NOMO-1 treated with DMSO at 0.1 percent for 48 hours (cell line): Measurements from ENCODE around the gene FGFR1OP2.
A peak's percentile ranks its signal among the peaks of the same experiment; 100 is the strongest.
"Not testable (repeated sequence)": the region's sequence is repeated elsewhere in the genome, so short reads cannot be mapped to it uniquely, and the experiment has no call there.

ENCODE experiments used
- DNase-seq: peaks from one replicate; lab custom pipeline; 2025; ENCODE audit not compliant: unreplicated experiment; lab: John Stamatoyannopoulos, UW

FGFR1OP2 gene

DNA sequence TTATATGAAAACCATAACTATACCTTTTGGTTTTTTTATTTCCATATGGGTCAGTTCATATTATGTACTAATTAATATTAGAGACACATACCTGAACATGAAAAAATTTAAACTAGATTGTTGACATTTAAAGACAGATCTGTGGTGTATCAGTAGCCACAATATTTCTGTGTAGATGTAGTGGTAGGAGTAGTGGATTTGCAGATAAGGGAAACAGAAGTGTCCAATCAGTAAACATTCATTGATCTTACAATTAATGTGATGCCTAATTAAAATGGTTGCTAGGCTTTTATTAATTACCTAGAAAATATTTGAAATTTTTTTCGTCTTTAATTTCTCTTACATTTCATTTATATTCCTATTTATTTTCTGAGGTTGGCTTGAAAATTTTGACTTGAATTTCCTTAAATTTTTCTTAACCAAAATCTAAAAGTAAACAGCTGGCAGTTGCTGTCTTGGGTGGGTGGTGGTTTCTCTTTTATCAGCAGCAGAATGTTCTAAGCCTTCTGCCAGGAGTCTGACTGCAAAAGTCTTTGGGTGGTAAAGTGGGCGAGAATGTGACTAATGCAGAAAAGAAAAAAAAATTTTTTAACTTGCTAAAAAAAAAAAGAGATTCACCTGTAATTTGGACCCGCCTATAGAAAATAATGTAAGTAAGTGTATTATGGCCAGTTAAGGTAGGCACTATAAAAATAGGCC, 2.4 kb downstream of the FGFR1OP2 start:
- DNase-seq, result no peak

DNA sequence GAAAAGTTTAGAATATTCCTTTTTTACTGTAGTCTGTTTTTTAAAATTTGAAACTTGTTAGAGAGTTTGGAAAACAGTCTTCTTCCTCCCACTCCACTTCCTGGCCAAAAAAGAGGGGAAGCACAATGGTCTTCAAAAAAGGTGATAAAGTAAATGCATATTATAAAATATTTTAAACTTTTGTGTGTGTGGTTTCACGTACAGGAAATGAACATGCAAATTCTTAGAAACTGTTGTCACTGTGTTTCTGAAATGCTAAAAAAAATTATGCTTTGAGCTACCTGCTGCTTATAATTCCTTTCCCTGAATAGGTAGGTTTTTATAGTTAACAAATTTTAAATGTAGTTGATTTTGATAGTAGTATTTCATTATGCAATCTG, 2.9 kb downstream of the FGFR1OP2 start:
- no peak for DNase-seq

DNA sequence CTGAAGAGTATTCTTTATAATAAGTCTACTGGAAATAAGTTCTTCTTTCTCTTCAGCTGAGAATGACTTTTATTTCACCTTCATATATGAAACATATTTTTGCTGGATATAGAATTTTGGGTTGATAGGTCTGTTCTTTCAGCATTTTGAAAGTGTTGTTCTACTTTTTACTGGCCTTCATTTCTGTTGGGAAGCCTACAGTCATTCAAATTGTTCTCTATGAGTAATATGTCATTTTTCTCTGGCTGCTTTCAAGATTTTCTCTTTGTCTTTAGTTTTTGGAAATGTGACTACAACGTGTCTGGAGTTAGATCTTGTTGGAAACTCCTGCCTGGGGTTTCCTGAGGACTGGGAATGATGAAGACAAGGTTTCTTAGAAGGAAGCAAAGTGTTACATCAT, 10.0 kb downstream of the FGFR1OP2 start:
- no peak for DNase-seq

DNA sequence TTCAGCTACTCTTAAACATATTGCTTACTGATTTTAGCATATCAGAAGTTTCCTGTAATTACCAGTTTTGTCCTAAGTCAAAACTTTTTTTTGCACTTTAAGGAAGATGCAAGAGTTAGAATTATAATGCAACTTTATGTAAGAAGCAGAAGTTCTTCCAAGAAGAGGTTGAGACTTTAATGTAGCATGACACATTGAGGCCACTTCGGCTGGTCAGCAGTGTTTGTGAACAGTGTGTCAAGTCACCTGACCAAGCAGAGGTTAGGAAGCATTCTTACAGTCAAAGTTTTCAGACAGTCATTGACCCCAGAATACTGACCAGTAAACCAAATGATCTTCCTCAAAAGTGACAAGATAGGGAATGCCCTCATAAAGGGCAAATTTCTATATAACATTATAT, 15.2 kb downstream of the FGFR1OP2 start:
- peak; percentile 78 for DNase-seq

DNA sequence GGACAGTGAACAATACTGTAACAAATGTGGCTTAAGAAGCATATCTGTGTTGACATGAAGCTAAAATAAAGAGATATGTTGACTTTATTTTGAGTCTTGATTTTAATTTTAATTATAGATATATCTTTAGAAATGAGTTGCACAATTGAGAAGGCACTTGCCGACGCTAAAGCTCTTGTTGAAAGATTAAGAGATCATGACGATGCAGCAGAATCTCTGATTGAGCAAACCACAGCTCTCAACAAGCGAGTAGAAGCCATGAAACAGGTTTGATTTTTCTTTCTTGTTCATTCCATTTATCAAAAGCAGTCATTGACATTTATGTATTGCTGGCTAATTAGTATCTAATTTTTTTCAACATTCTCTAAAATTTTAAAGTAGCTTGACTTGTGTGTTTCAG, 15.8 kb downstream of the FGFR1OP2 start:
- peak; percentile 65 for DNase-seq

DNA sequence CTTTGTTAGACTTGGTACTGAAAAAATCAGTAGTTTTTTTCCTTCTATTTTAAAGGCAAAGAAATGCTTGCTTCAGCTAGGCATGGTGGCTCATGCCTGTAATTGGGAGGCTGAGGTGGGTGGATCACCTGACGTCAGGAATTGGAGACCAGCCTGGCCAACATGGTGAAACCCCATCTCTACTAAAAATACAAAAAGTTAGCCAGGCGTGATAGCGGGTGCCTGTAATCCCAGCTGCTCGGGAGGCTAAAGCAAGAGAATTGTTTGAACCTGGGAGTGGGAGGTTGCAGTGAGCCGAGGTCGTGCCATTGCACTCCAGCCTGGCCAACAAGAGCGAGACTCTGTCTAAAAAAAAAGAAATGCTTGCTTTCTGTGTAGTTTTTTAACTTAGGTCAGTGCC, 23.1 kb downstream of the FGFR1OP2 start:
- DNase-seq, result not testable (repeated sequence)

DNA sequence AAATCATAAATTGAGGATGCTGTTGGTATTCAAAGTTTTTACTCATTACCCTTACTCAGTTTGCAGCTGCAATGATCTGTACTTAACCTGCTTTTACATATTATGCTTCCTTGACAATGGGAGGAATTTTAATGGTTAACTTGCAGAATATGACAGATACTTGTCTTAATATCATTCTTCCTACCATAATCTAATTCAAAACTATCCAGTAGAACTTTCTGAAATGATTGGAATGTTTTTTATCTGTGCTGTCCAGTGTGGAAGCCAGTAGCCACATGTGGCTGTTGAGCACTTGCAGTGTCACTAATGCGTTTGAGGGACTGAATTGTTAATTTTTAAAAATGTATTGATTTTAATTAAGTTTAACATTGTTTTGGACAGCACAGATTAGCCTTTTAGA, 23.5 kb downstream of the FGFR1OP2 start:
- no peak for DNase-seq

DNA sequence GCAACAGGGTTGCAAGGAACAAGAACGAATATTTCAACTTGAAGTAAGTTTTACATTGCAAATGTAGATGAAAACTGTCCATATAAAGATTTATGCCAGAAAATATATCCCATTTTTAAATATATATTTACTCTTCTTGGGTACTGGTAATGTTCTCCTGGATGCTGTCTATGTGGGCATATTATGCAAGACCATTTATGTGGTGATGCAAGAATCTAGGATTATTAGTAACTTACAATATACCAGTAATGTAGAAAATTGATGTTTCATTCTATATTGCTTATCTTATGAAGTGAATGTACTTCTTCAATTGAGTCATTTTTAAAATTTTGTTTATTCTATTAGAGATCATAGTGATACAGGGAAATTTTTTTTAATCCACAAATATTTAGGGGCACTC, 25.1 kb downstream of the FGFR1OP2 start:
- peak; percentile 6 for DNase-seq

DNA sequence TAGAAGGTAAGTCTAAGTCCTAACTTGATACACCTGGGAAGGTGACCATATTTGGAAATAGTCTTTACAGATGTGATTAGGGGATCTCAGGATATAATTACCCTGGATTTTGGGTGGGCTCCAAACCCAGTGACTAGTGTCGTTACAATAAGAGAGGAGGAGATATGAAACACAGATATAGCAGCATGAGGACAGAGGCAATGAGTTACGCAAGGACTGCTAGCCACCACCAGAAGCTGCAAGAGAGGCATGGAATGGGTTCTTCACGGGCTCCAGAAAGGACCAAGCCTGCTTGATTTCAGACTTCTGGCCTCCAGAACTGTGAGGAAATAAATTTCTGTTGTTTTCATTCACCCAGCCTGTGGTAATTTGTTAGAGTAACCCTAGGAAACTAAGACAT, 28.6 kb downstream of the FGFR1OP2 start:
- no peak for DNase-seq

DNA sequence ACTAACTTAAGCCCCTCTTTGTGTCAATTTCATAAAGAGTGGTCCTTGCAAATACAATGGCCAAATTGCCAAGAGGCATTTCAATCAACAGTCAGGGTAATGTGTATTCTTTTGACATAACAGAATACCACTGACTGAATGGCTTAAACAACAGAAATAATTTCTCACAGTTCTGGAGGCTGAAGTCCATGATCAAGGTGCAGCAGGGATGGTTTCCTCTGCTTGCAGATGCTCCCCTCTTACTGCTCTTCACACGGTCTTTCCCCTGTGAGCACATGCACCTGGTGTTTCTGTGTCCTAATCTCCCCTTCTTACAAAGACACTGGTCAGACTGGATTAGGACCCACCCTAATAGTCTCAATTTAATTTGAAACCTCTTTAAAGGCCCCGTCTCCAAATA, 31.9 kb downstream of the FGFR1OP2 start:
- no peak for DNase-seq

DNA sequence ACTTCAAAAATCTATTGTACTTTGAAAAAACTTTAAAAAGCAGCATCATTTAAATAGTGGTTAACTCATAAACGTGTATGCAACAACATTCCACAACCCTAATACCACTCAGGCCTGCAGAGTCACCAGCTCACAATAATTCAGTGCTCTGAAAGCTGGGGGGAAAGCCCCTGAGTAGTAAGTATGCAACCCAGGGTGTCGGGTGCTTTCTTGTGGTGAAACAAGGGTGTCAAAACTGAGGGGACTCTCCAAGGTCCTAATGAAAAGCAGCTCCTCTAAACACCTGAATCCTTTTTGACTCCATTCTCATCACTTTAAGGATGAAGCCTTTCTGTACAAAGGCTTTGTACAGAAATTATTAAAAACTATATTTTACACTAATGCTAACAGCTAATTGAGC, 33.7 kb downstream of the FGFR1OP2 start:
- no peak for DNase-seq

DNA sequence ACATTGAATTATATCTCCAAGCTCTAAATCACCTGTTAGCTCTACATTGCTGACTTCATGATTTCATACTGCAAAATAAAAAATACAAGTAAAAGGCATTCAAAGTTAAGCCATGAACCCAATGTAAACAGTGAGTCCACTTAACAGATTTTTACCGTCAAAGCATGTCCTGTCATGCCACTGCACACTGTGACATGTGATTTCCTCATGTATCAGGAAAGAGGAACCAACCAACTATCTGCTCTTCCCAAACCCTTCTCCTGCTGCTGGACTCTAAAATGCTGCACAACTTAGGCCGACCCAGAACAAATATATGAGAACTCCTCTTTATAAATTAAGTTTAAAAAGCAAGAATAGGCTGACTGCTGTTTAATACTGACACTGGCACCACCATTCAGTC, 38.4 kb downstream of the FGFR1OP2 start:
- no peak for DNase-seq

DNA sequence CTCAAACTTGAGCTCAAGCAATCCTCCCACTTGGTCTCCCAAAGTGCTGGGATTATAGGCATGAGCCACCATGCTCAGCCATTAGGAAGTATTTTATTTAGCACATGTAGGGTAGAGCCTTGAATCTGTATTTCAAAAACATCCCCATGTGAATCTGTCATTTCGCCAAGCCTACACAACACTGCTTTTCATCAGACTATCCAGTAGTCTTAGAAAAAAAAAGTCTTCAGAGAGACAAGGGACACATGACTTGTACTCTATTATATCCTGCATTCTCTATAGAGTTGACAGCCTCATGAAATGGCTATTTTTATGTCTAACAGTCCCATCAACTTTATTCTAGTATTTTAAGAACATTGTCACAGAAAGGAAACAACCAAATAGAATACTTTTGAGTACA, 40.5 kb downstream of the FGFR1OP2 start:
- no peak for DNase-seq

DNA sequence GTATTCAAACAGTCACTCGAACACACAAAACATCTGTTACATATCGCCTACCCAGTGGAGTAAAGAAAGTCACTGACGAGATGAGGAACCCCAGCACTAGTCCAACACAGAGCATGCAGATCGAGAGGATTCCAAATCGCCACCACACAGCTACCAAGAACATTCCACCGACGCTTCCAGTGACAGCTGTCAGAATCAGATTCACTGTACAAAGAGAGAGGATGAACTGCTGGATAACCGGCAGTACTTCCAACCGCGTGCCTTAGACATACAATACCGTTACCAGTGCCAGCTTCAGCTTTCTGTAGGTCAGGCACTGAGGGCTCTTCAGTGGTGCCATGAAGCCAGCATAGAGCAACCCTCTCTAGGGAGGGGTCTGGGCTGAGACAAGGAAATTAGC, 41.5 kb downstream of the FGFR1OP2 start:
- no peak for DNase-seq

DNA sequence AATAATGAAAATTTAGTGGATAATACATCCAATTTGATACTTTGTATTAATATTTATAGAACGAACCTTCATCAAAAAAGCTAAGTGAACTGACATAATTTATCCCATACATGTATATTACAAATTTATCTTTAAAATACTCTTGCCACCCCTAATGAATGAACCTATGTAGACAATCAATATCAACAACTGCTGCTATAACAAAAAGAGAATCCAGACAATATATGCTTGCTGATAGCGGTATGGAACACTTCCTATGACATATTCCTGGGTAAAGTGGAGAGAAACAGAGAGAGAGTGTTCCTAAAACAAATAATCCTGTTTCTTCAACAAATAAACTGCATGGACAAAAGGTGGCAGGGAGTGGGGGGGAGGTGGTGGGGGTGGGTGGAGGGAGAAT, 44.6 kb downstream of the FGFR1OP2 start:
- no peak for DNase-seq

DNA sequence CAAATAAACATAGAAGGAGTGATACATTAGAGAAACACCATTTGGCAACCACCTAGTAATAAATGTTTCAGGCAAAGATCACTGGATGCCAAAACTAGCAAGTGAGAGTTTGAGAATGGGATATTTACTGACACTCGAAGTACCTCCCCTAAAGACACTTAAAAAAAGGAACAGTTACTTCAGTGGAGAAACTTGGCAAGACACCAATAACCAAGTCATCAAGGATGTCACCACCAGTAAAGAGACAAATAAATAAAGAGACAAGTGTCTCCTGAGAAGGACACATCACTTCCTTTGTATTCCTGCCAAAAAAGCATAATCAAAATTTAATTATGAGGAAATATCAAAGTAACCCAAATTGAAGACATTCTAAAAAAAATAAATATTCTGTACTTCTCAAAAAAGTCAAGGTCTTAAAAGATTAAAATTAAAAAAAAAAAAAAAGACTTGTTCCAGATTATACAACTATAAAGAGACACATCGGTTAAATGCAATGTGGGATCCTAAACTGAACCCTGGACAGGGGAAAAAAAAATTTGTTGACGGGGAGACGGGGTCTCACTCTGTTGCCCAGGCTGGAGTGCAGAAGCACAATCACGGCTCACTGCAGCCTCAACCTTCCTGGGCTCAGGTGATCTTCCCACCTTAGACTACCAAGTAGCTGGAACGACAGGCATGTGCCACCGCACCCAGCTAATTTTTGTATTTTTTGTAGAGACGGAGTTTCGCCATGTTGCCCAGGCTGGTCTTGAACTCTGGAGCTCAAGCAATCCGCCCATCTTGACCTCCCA, 49.6 kb downstream of the FGFR1OP2 start:
- DNase-seq, result peak; percentile 57

DNA sequence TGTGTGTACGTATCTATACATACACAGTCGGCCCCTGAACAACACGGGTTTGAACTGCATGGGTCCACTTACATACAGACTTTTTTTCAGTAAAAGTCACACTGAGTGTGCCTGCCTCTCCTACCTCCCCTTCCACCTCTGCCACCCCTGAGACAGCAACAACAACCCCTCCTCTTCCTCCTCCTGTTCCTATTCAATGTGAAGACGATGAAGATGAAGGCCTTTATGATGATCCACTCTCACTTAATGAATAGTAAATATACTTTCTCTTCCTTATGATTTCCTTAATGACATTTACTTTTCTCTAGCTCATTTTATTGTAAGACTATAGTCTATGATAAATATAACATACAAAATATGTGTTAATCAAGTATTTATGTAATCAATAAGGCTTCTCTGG, 50.4 kb downstream of the FGFR1OP2 start:
- DNase-seq, result no peak

DNA sequence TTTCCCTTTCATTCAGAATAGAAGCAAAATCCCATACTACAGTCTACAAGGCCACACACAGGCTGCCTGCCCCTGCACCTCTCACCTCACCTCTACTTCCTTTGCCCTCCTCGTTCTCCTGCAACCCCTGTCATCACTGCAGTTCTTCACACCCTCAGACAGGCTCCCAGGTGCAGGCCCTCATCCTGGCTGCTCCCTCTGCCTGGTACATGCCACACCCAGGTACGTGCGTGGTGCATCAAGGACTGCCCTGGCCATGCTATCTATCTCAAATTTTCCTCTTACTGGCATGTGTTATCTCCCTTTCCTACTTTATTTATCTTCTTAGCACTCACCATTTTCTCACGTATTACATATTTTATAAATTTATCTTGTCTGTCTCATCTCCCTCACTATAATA, 51.6 kb downstream of the FGFR1OP2 start:
- DNase-seq, result no peak

DNA sequence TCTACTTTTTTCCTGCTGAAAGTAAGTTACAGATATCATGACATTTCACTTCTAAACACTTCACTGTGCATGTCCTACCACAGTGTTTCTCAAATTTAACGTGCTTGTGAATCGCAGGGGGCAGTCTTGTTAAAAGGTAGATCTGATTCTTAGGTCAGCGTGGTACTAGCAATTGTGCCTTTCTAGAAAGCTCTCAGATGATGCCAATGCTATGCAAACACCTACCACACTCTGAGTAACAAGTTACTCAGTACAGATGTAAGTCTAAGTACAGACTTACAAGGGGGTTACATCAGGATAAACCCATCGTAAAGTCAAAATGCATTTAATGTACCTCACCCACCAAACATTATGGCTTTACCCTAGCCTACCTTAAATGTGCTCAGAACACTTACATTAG, 53.6 kb downstream of the FGFR1OP2 start:
- no peak for DNase-seq

DNA sequence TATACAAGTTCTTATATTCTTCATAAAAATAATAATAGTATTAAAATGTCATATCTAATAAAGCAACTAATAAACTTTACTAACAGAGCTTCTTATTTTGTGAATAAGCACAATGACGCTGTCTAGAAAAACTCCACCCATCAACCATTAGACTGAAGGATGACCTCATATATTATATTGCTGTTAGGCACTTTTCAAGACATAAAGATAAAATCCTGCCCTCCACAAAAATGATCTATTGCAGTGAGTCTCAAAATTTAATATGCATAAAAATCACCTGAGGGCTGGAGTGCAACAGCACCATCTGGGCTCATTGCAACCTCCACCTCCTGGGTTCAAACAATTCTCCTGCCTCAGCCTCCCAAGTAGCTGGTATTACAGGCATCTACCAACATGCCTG, 55.8 kb downstream of the FGFR1OP2 start:
- no peak for DNase-seq

DNA sequence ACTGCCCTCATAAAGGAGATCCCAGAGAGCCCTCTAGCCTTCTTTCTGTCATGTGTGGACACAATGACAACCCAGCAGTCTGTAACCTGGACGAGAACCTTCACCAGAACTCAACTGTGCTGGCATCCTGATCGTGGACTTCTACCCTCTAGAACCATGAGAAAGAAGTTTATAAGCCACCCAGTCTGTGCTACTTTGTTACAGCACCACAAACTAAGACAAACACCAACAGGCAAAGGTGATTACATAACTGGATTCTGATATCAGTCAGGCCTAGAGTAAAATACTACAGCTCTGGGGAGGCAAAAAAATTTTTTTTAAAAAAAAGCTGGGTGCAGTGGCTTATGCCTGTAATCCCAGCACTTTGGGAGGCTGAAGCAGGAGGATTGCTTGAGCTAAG, 57.4 kb downstream of the FGFR1OP2 start:
- no peak for DNase-seq

DNA sequence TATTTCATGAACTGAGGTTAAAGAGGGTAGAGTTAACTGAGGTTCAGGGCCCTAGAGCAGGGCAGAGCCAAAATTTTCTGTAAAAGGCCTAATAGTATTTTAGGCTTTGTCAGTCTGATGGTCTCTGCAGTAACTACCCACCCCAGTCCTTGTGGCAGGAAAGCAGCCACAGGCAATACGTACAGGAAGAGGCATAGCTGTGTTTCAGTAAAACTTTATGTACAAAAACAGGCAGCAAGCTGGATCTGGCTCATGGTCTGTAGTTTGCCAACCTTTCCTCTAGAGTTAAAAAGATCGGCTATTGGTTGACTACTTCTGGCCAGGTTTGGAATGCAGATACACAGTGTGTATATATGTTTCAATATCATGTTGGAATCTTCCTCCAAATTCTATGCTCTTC, 58.7 kb downstream of the FGFR1OP2 start:
- DNase-seq, result no peak

DNA sequence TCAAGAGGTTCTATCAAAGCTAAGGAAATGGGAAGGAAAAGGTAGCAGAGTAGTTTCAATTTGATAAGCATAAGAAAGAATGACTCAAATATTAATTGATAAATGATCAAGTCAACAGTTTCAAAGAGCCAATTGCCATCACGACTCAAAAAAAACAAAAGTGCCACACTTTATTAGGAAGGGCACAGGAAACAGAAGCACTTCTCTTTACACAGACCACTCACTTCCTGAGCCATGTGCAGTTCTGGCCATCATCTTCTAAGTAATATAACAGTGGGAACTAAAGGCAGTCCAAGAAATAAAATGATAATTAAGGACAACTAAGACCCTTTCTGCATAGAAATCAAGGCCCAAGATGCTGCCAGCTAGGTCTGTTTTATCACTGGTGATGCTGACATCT, 62.7 kb downstream of the FGFR1OP2 start:
- no peak for DNase-seq
